GM19240 (cell line): Measurements from ENCODE around the gene SMIM10L1.

Source experiments
- DNase-seq: peaks from one replicate; pipeline ENCODE4 v3.0.0; 2011; ENCODE audit warnings: low spot score; ENCODE audit not compliant: insufficient read length

The SMIM10L1 gene

GRCh38 chr12:11171145-11171968 lies at the start of gene SMIM10L1:
TSS of gene SMIM10L1 (plus strand) at chr12:11171194. CDS start at chr12:11171357, 163 bp downstream.
- DNase-seq: peak; percentile 68

DNA sequence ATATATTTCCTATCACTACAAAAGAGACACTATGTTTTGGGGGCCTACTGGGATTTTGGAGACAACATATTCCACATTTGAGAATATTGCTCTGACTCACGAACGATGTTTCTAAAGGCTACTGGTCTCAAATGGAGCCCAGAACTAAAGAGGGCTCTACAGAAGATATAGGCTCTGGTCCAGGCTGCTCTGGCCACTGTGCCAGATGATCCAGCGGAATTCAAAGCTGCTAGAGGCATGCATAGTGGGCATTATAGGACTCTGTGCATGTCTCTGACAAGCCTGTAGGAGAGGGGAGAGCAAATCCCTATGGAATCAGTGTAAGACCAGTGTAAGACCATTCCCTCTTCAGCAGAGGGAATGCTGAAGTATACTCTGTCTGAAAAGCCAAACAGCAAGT lies 40.6 kb upstream of the SMIM10L1 start:
- no peak for DNase-seq

DNA sequence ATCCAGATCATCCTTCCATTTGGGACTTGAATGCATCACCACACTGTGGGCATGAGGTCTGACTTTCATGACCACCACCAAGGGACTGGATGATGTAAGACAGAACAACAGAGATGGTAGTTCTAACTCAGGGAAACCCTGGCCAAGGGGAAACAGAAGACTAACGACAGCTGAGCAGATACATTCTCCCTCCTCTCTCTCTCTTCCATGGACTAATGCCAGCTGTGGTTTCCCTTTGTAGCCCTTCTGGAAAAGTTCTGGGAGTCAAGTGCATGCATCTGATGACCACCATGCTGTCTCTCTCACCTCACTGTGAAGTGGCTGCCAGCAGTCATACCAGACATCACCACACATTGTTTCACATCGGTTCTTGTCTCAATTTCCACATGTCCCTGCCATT lies 40.0 kb upstream of the SMIM10L1 start:
- no peak for DNase-seq

DNA sequence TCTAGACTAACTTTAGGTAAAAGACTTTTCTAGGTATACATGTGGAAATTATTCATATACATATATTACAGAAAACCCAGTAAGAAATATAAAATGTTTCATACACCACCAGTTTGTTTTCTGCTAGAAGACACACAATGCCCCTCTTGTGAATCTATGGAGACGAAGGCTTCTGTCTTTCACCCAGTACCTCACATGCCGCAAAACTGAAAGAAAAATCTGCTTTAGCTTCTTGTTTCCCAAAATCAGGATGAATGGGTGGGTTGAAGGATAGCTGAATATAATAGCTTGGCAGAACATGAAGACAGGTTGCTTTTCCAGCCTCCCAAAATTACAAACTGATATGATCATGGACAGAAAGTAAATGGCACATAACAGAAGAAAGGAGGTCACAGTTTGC lies 37.8 kb upstream of the SMIM10L1 start:
- no peak for DNase-seq

- no peak for DNase-seq
These were observed 37.2 kb upstream of the SMIM10L1 start for GRCh38 chr12:11133816-11134215.

GRCh38 chr12:11134305-11134704 lies 36.7 kb upstream of the SMIM10L1 start, which contains the start of gene TAS2R30:
TSS of gene TAS2R30 (minus strand) at chr12:11134644. CDS start at chr12:11134244, 400 bp downstream.
- no peak for DNase-seq

DNA sequence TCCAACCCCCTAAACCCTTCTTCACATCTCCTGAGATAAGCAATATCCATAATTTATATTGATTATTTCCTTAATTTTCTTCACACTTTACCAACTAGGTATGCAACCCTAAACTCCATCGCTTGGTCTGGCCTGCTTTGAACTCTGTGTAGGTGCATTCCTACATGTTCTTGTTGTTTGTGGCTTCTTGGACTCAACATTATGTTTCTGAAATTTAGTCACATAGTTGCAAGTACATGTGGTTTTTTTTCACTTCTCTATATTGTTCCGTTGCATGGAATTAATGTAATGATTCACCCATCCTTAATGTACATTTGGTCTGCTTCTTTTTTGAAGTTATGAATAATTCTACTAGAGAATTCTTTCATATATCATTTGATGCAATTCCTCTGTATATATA lies 34.9 kb upstream of the SMIM10L1 start:
- DNase-seq: no peak

GRCh38 chr12:11143352-11143751 lies 27.6 kb upstream of the SMIM10L1 start:
- no peak for DNase-seq

DNA sequence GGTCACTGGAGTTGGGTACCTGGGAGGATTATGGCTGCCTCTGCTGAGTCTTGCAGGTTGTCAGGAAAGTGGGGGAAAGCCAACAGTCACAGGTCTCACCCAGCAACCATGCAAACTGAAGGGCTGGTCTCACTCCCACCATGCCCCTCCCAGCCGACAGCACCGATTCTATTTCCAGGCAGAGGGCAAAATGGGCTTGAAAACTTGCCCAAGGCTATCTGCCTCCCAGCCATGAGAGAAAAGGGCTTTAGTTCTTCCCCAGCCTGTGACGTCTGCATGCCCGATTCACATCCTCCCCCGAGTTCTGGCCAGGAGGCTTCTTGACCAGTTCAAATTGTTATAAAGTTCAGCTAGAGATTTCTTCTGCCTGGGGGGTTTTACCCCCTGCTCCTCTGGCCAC lies 26.7 kb upstream of the SMIM10L1 start:
- DNase-seq: no peak

DNA sequence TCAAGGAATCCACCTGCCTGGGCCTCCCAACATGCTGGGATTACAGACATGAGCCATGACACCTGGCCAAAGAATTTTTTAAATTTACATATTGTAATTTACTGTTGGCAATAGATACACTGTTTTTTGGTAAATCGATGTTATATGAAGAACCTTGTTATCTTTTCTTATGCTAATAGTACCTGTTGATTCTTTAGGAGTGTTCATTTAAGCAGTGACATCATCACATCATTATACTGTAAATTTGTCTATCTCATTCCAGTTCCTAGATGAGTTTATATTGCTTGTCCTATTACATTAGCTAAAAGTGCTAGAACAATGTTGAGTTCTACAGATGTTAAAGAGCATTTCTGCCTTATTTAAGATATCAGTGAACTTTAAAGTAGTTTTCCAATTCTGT lies 23.6 kb upstream of the SMIM10L1 start:
- no peak for DNase-seq

DNA sequence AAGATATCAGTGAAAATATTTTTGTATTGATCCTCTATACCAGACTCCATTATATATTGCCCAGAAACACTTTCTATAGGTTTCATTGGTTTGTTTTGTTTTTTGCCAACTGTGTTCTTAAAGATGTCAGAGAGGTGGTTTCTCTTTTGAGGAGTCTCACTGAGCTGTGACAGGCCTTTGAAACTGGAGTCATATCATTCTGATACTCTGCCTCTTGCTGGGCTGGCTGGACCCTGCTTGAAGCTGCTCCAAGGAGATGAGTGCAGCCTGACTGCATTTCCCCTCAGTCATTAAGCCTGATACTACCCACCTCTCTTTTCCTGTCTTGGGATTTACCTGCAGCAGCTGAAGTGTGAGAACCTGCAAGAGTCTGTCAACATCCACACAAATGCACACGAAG lies 20.2 kb upstream of the SMIM10L1 start:
- peak; percentile 2 for DNase-seq

DNA sequence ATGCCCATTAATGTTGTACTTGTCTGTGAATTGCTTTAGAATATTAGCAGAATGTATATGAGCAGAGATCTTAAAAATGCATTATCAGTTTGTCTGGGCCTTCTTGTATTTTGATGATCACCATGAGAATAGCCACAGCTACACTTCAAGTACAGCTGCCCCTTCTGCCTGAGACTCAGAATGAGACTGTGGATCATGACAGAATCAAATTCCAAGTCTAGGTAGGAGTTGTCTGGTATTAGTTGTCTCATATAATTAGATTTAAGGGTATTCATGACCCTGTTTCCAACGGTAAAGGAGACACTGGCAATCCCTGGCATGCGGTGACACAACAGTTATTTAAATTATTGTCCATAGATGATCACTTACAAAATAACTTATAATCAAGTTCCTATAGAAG lies 18.3 kb upstream of the SMIM10L1 start:
- no peak for DNase-seq

- DNase-seq: no peak
These were observed 16.5 kb upstream of the SMIM10L1 start for GRCh38 chr12:11154400-11154925.

DNA sequence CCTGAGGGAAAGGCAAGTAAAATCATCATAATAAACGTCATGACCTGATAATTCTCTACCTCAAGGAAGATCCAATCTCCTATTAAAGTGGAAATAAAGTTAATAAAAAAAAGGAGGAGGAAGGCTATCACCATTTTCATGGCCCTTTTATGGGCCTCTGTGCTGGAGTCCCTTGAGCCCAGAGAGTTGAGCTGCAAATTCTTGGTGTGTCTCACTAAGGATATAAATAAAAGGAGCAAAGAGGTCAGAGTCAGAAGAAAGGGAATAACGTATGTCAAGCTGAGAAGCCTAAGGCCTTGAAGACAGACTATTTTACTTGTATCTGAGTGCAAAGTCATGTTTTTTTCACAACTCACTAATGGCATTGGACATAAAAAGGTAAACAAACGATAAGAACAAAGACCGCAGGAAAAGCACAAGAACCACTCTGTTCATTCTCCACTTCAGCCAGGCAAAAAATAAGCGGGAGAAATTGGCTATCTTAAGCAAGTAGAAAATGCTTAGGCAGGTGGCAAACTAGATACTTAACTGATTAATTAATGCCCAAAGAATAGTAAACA lies 12.0 kb upstream of the SMIM10L1 start:
- no peak for DNase-seq

- DNase-seq: no peak
These were observed 8.5 kb upstream of the SMIM10L1 start for GRCh38 chr12:11162502-11162901.

- no peak for DNase-seq
These were observed 6.6 kb upstream of the SMIM10L1 start for GRCh38 chr12:11164384-11164783.

- DNase-seq: no peak
These were observed 4.7 kb upstream of the SMIM10L1 start for GRCh38 chr12:11166300-11166699.

- DNase-seq: no peak
These were observed 217 bp upstream of the SMIM10L1 start for GRCh38 chr12:11170810-11171144.

DNA sequence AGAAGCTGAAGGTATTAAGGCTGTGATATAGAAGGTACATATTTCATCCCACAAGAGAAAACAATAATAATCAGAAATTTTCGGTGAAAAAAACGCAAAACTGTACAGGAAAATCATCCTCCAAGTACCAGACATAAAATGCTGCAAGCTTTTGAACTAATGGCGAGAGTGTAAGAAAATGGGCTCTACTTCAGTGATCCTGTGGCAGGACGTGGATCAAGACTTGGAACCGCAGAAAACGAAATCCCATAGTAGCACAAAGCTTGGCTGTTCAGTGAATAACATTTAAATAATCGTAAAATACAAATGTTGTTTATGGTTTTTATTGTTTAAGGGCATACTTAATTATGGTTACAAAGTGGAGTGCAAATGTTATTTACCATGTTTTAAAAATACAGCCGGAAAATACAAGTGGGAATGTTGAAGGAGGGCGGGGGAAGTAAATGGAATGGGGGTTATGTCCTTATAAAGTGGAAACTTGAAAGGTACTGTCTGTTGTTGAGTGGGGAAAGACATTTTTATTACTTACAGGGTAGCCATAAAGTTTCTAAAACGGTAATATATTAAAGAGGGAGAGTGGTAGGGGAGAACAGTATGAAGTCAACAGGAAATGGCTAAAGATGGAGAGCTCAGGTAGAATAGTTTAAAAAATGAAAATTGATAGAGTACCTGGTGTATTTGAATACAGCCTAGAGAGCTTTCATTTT lies 1.1 kb downstream of the SMIM10L1 start:
- DNase-seq: no peak

DNA sequence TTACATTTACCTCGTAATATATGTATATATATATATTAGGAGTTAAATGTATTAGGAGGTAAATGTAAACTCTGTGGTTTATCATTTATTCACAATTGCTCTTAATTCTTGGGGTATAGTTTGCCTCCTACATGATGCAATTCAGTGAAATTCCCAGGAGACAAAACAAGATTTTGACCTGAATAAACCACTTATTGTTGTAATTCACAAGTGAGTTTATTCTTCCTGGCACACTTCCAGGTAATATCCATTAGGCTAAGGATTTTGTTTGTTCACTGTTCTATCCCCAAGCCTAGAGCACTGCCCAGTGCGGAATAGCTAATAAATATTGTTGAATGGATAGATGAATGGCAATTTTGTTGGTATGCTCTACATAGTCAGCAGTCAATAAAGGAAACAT lies 3.0 kb downstream of the SMIM10L1 start:
- DNase-seq: no peak

DNA sequence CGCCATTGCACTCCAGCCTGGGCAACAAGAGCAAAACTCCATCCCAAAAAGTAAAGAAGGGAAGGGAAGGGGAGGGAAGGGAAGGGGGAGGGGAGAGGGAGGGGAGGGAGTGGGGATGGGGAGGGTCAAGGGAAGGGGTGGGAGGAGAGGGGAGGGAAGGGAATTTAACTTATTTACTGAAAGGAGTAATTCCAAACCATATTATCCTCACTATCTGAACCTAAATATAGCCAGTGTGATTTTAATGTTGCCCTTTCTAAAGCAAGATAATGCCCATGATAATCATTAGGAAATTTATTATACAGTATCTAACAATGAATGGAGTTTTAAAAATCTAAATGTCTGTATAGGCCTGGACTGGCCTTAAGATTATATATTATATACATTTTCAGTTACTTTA lies 7.3 kb downstream of the SMIM10L1 start:
- no peak for DNase-seq

GRCh38 chr12:11182529-11182928 lies 11.5 kb downstream of the SMIM10L1 start:
- no peak for DNase-seq
